Small intestine (tissue), 7 donors: ENCODE results near the gene NCAPH2. TPM values are rescaled to one million over a fixed set of nuclear protein-coding genes. Genes with fewer than 3 reads are reported as not detected.

Experiments
- DNase-seq, 2 donors: peaks; one replicate each; pipeline versions ENCODE4 v3.0.0 to v3.0.0-alpha.2; 2013
- FAIRE-seq: peaks from 2 replicates; lab custom pipeline; 2012; peaks lifted over from hg19 to GRCh38; lab: Jason Lieb, UNC
- H3K27ac ChIP-seq, 3 donors: one replicate each; pipeline ENCODE4 v1.5.1; 2013; ENCODE audit warnings: low read length in 2 of 3, mild to moderate bottlenecking in 2 of 3, control low read depth in 1 of 3, inconsistent platforms in 1 of 3, low read depth in 1 of 3, moderate library complexity in 1 of 3
- H3K27me3 ChIP-seq, 3 donors: one replicate each; pipeline ENCODE4 v1.6.1; 2013; ENCODE audit warnings: low read length in 3 of 3, inconsistent platforms in 1 of 3; ENCODE audit not compliant: control insufficient read depth in 3 of 3, insufficient read depth in 3 of 3
- H3K36me3 ChIP-seq, 3 donors: one replicate each; pipeline ENCODE4 v1.6.1; 2013; ENCODE audit warnings: low read length in 3 of 3, inconsistent platforms in 1 of 3, low read depth in 1 of 3, mild to moderate bottlenecking in 1 of 3, moderate library complexity in 1 of 3; ENCODE audit not compliant: control insufficient read depth in 3 of 3, insufficient read depth in 2 of 3
- H3K4me1 ChIP-seq, 3 donors: one replicate each; pipeline ENCODE4 v1.6.1; 2013; ENCODE audit warnings: low read length in 2 of 3, inconsistent platforms in 1 of 3, low read depth in 1 of 3, mild to moderate bottlenecking in 1 of 3, moderate library complexity in 1 of 3; ENCODE audit not compliant: control insufficient read depth in 3 of 3, insufficient read depth in 2 of 3
- H3K4me3 ChIP-seq, 3 donors: one replicate each; pipeline ENCODE4 v1.5.1; 2013; ENCODE audit warnings: low read length in 3 of 3, control low read depth in 1 of 3, inconsistent platforms in 1 of 3, low read depth in 1 of 3, mild to moderate bottlenecking in 1 of 3, moderate library complexity in 1 of 3
- H3K9me3 ChIP-seq, 2 donors: one replicate each; pipeline ENCODE4 v1.6.1; 2013; ENCODE audit warnings: low read depth in 1 of 2, low read length in 1 of 2; ENCODE audit not compliant: control insufficient read depth in 2 of 2, insufficient read depth in 1 of 2
- WGBS, 3 donors: extraction: QIAGEN DNeasy Blood & Tissue Kit; methylation state at CpG; one replicate each; pipeline ENCODE4 v1.1.7; 2013; 5-methylcytosine and 5-hydroxymethylcytosine counted together
- polyA plus RNA-seq, 4 donors: library from polyadenylated mRNA; stranded (reverse) in 3 of 4; unstranded in 1 of 4; fragments of 200-250 nt in 3 of 4; fragments of 120-200 nt in 1 of 4; gene quantifications; one replicate each; pipeline versions ENCODE4 v1.2.1 to v1.2.3, GENCODE V29; 2013
- donor health status: healthy with polysubstance abuse.
- donor health status: control.
- donor health status: control.
- donor health status: Bipolar disorder and iron deficiency.
- donor health status: healthy.

The NCAPH2 gene
- polyA plus RNA-seq, 4 donors = 29.3 to 45.9 (median 39.8) TPM

- Histone ChIP-seq H3K27ac (no peak overlapping the region), H3K9me3 (no peaks in the 10 kb centered on the region), H3K4me3 (no peak overlapping the region), H3K4me1 (peaks cover 0 to 12% (median 0%) of the 10 kb centered on the region in 3 donors), H3K36me3 (peaks cover 6 to 39% (median 6%) of the 10 kb centered on the region in 3 donors), H3K27me3 (no peaks in the 10 kb centered on the region)
- 78 to 87% (median 85%) methylated on average over 15 to 26 of the region's 26 CpGs for WGBS, 3 donors
- FAIRE-seq = no peak
- no peak for DNase-seq
Observed at GRCh38 chr22:50503475-50504145, 4.4 kb upstream of the NCAPH2 start.

- no peak for DNase-seq
Observed at GRCh38 chr22:50504369-50505211, 3.4 kb upstream of the NCAPH2 start.

GRCh38 chr22:50505276-50505775 lies 2.7 kb upstream of the NCAPH2 start:
- DNase-seq = no peak

More at GRCh38 chr22:50504369-50505211, 3.4 kb upstream of the NCAPH2 start:
- no peak overlapping the region for H3K4me3 ChIP-seq
- H3K36me3 ChIP-seq = peaks cover 6 to 39% (median 6%) of the 10 kb centered on the region in 3 donors
- no peak for FAIRE-seq
- no peak overlapping the region for H3K27ac ChIP-seq
- WGBS, 3 donors = 87 to 93% (median 90%) methylated on average over 41 to 44 of the region's 44 CpGs
- H3K9me3 ChIP-seq = no peaks in the 10 kb centered on the region
- no peaks in the 10 kb centered on the region for H3K27me3 ChIP-seq
- peaks cover 0 to 18% (median 0%) of the 10 kb centered on the region in 3 donors for H3K4me1 ChIP-seq

GRCh38 chr22:50505776-50506610 lies 2.0 kb upstream of the NCAPH2 start:
- Histone ChIP-seq H3K9me3 (no peaks in the 10 kb centered on the region), H3K27me3 (no peaks in the 10 kb centered on the region), H3K4me3 (peak overlapping the region in 1 of 3 donors; percentile 100), H3K27ac (no peak overlapping the region), H3K4me1 (peaks cover 0 to 18% (median 0%) of the 10 kb centered on the region in 3 donors), H3K36me3 (peaks cover 6 to 44% (median 6%) of the 10 kb centered on the region in 3 donors)
- no peak for FAIRE-seq
- DNase-seq = no peak
- WGBS, 3 donors = 88 to 91% (median 91%) methylated on average over 35 to 41 of the region's 41 CpGs

More at GRCh38 chr22:50505276-50505775, 2.7 kb upstream of the NCAPH2 start:
- peaks cover 0 to 18% (median 0%) of the 10 kb centered on the region in 3 donors for H3K4me1 ChIP-seq
- WGBS, 3 donors = 89 to 93% (median 91%) methylated on average over 13 to 14 of the region's 14 CpGs
- no peaks in the 10 kb centered on the region for H3K9me3 ChIP-seq
- FAIRE-seq = no peak
- no peak overlapping the region for H3K27ac ChIP-seq
- H3K36me3 ChIP-seq = peaks cover 6 to 41% (median 6%) of the 10 kb centered on the region in 3 donors
- no peak overlapping the region for H3K4me3 ChIP-seq
- no peaks in the 10 kb centered on the region for H3K27me3 ChIP-seq

GRCh38 chr22:50506611-50507420 lies 1.2 kb upstream of the NCAPH2 start:
- Histone ChIP-seq H3K4me1 (peaks cover 0 to 18% (median 0%) of the 10 kb centered on the region in 3 donors), H3K27ac (peak overlapping the region; percentile 67 to 88 (median 82)), H3K27me3 (no peaks in the 10 kb centered on the region), H3K4me3 (peak overlapping the region; percentile 71 to 100 (median 73)), H3K36me3 (peaks cover 6 to 44% (median 6%) of the 10 kb centered on the region in 3 donors), H3K9me3 (no peaks in the 10 kb centered on the region)
- 15 to 33% (median 22%) methylated on average over 21 of the region's 21 CpGs for WGBS, 3 donors
- DNase-seq = no peak
- FAIRE-seq = no peak

- H3K4me1 ChIP-seq = peaks cover 0 to 18% (median 0%) of the 10 kb centered on the region in 3 donors
- 0 to 1% (median 0%) methylated on average over 9 to 55 of the region's 62 CpGs for WGBS, 3 donors
- H3K4me3 ChIP-seq = peak within 1 kb of the TSS; percentile 73 to 100 (median 86)
- peak within 1 kb of the TSS; percentile 84 to 97 (median 87) for H3K27ac ChIP-seq
- H3K27me3 ChIP-seq = no peaks in the 10 kb centered on the region
- H3K36me3 ChIP-seq = peaks cover 6 to 40% (median 6%) of the 10 kb centered on the region in 3 donors
- FAIRE-seq (no peak), DNase-seq (no peak)
- no peaks in the 10 kb centered on the region for H3K9me3 ChIP-seq
Observed at GRCh38 chr22:50507421-50507990, 518 bp upstream of the NCAPH2 start, which contains the start of gene LMF2. TSS of gene LMF2 (minus strand) at chr22:50507702. CDS start at chr22:50507675, 27 bp downstream.

GRCh38 chr22:50508897-50509296 lies 873 bp downstream of the NCAPH2 start:
- no peak for FAIRE-seq
- 5 to 11% (median 10%) methylated on average over 3 of the region's 3 CpGs for WGBS, 3 donors

More at GRCh38 chr22:50508897-50509296, 873 bp downstream of the NCAPH2 start:
- Histone ChIP-seq H3K9me3 (no peaks in the 10 kb centered on the region), H3K27ac (peak overlapping the region; percentile 84 to 97 (median 87)), H3K4me3 (peak overlapping the region in 2 of 3 donors; percentile 77 to 86), H3K27me3 (no peaks in the 10 kb centered on the region), H3K36me3 (peaks cover 0 to 34% (median 3%) of the 10 kb centered on the region in 3 donors), H3K4me1 (peaks cover 0 to 18% (median 0%) of the 10 kb centered on the region in 3 donors)
- DNase-seq = no peak
